OCI-LY1 (cell line): ENCODE data around the gene SLC39A11.

Experiments used
- CTCF ChIP-seq: fragments of 200-600 bp; sonication (generic), shearing (Covaris generic); IDR thresholded peaks from 2 replicates; pipeline ENCODE4 v1.5.1; 2017; ENCODE audit warnings: mild to moderate bottlenecking, antibody characterized with exemption, low read length, moderate library complexity, mixed read lengths
- EZH2 ChIP-seq: fragments of 200-600 bp; sonication (generic), shearing (Covaris generic); IDR thresholded peaks from 2 replicates; pipeline ENCODE4 v1.8.0; 2017; ENCODE audit warnings: borderline replicate concordance, mixed run types, mild to moderate bottlenecking, antibody characterized with exemption, low read length, moderate library complexity, mixed read lengths

DNA sequence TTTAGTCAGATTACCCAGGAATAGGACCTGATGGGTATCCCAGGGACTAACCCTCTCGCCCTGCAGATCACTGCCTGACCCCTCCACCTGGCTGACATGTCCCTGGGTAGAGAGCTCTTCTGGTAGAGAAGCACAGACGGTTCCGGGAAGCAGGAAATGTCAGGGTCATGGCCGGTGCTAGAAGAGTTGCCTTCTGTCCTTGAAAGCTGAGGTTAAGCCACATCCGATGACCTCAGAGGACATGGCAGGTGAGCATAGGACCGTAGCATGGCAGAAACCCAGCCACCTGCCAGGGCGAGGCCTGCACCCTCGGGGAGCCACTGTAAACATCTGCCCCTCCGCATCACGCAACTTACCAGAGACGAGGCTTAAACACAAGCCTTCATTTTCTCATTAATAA lies 488.0 kb downstream of the SLC39A11 start:
- TF ChIP-seq CTCF (no peak), EZH2 (no peak)
